Amniotic epithelial cell (primary cell): Measurements from ENCODE around the gene DPYSL5.
"Not testable (repeated sequence)": the region's sequence is repeated elsewhere in the genome, so short reads cannot be mapped to it uniquely, and the experiment has no call there.

Experiments used
- DNase-seq: peaks from one replicate; pipeline ENCODE4 v3.0.0-alpha.2; 2010; ENCODE audit warnings: low read depth

DPYSL5 gene

GRCh38 chr2:26847655-26848335 lies at the start of gene DPYSL5:
Gene DPYSL5, plus strand, starts transcription at chr2:26848132. Its CDS starts 50,368 bp downstream, at chr2:26898500.
- no peak for DNase-seq

GRCh38 chr2:26801328-26801727 lies 46.6 kb upstream of the DPYSL5 start:
- DNase-seq, result no peak

- no peak for DNase-seq
These were observed 46.1 kb upstream of the DPYSL5 start for GRCh38 chr2:26801796-26802195.

- DNase-seq, result peak; percentile 98
These were observed 42.7 kb upstream of the DPYSL5 start for GRCh38 chr2:26805241-26805676.

GRCh38 chr2:26807788-26808460 lies 40.0 kb upstream of the DPYSL5 start:
- DNase-seq, result peak; percentile 53

GRCh38 chr2:26809211-26809610 lies 38.7 kb upstream of the DPYSL5 start:
- DNase-seq, result no peak

- no peak for DNase-seq
These were observed 37.9 kb upstream of the DPYSL5 start for GRCh38 chr2:26809876-26810577.

GRCh38 chr2:26811261-26811660 lies 36.7 kb upstream of the DPYSL5 start:
- no peak for DNase-seq

- DNase-seq, result no peak
These were observed 35.9 kb upstream of the DPYSL5 start for GRCh38 chr2:26811791-26812694.

GRCh38 chr2:26812731-26813130 lies 35.2 kb upstream of the DPYSL5 start:
- no peak for DNase-seq

- not testable (repeated sequence) for DNase-seq
These were observed 33.7 kb upstream of the DPYSL5 start for GRCh38 chr2:26814072-26814765.

- DNase-seq, result no peak
These were observed 31.0 kb upstream of the DPYSL5 start for GRCh38 chr2:26816893-26817292.

GRCh38 chr2:26818255-26818654 lies 29.7 kb upstream of the DPYSL5 start:
- no peak for DNase-seq

GRCh38 chr2:26818972-26819371 lies 29.0 kb upstream of the DPYSL5 start:
- DNase-seq, result no peak

- no peak for DNase-seq
These were observed 27.0 kb upstream of the DPYSL5 start for GRCh38 chr2:26820932-26821331.

- DNase-seq, result no peak
These were observed 25.1 kb upstream of the DPYSL5 start for GRCh38 chr2:26822877-26823276.

- peak; percentile 51 for DNase-seq
These were observed 9.6 kb upstream of the DPYSL5 start for GRCh38 chr2:26838121-26838906.

- no peak for DNase-seq
These were observed 6.9 kb upstream of the DPYSL5 start for GRCh38 chr2:26840937-26841610.

GRCh38 chr2:26843041-26843440 lies 4.9 kb upstream of the DPYSL5 start:
- no peak for DNase-seq

GRCh38 chr2:26845021-26845420 lies 2.9 kb upstream of the DPYSL5 start:
- no peak for DNase-seq
